Activated CD4-positive, alpha-beta T cell treated with anti-CD3 and anti-CD28 coated beads, Interleukin-2, amount 50 U/mL, for 16 hours (primary cell): ENCODE measurements around the gene SLC22A3.
"Not testable (repeated sequence)": the region's sequence is repeated elsewhere in the genome, so short reads cannot be mapped to it uniquely, and the experiment has no call there.

ENCODE experiments used
- DNase-seq: peaks from one replicate; pipeline ENCODE4 v3.0.0-alpha.2; 2020

SLC22A3 gene

GRCh38 chr6:160420253-160420968 is 72.2 kb downstream of the SLC22A3 start:
- DNase-seq, result no peak

GRCh38 chr6:160420969-160421556 is 72.9 kb downstream of the SLC22A3 start:
- DNase-seq, result no peak

- DNase-seq, result no peak
These were observed 73.7 kb downstream of the SLC22A3 start for GRCh38 chr6:160421854-160422253.

- no peak for DNase-seq
These were observed 76.1 kb downstream of the SLC22A3 start for GRCh38 chr6:160424256-160424655.

GRCh38 chr6:160426136-160426535 is 78.0 kb downstream of the SLC22A3 start:
- no peak for DNase-seq

- no peak for DNase-seq
These were observed 79.3 kb downstream of the SLC22A3 start for GRCh38 chr6:160427312-160428068.

- DNase-seq, result no peak
These were observed 79.9 kb downstream of the SLC22A3 start for GRCh38 chr6:160428069-160428430.

- DNase-seq, result no peak
These were observed 80.8 kb downstream of the SLC22A3 start for GRCh38 chr6:160428818-160429619.

- DNase-seq, result no peak
These were observed 81.4 kb downstream of the SLC22A3 start for GRCh38 chr6:160429620-160429895.

- no peak for DNase-seq
These were observed 82.0 kb downstream of the SLC22A3 start for GRCh38 chr6:160430203-160430602.

GRCh38 chr6:160430751-160431150 is 82.6 kb downstream of the SLC22A3 start:
- no peak for DNase-seq

- no peak for DNase-seq
These were observed 83.0 kb downstream of the SLC22A3 start for GRCh38 chr6:160431226-160431625.

GRCh38 chr6:160431791-160432404 is 83.7 kb downstream of the SLC22A3 start:
- no peak for DNase-seq

GRCh38 chr6:160435935-160436334 is 87.8 kb downstream of the SLC22A3 start:
- no peak for DNase-seq

GRCh38 chr6:160437154-160437553 is 89.0 kb downstream of the SLC22A3 start:
- no peak for DNase-seq

GRCh38 chr6:160437775-160438174 is 89.6 kb downstream of the SLC22A3 start:
- DNase-seq, result no peak

- no peak for DNase-seq
These were observed 90.3 kb downstream of the SLC22A3 start for GRCh38 chr6:160438481-160438880.

- DNase-seq, result no peak
These were observed 91.6 kb downstream of the SLC22A3 start for GRCh38 chr6:160439751-160440150.

- DNase-seq, result no peak
These were observed 94.0 kb downstream of the SLC22A3 start for GRCh38 chr6:160442151-160442550.

GRCh38 chr6:160445130-160445529 is 97.0 kb downstream of the SLC22A3 start:
- no peak for DNase-seq

- DNase-seq, result no peak
These were observed 99.2 kb downstream of the SLC22A3 start for GRCh38 chr6:160447350-160447749.

- not testable (repeated sequence) for DNase-seq
These were observed 101.6 kb downstream of the SLC22A3 start for GRCh38 chr6:160449787-160450186.

GRCh38 chr6:160450849-160451248 is 102.7 kb downstream of the SLC22A3 start:
- DNase-seq, result no peak
